Activated CD4-positive, CD25-positive, alpha-beta regulatory T cell treated with anti-CD3 and anti-CD28 coated beads, Interleukin-2, amount 50 U/mL, for 72 hours (primary cell): ENCODE data around the gene ITPK1.

Source experiments
- DNase-seq: peaks from one replicate; pipeline ENCODE4 v3.0.0; 2021

Gene ITPK1

DNA sequence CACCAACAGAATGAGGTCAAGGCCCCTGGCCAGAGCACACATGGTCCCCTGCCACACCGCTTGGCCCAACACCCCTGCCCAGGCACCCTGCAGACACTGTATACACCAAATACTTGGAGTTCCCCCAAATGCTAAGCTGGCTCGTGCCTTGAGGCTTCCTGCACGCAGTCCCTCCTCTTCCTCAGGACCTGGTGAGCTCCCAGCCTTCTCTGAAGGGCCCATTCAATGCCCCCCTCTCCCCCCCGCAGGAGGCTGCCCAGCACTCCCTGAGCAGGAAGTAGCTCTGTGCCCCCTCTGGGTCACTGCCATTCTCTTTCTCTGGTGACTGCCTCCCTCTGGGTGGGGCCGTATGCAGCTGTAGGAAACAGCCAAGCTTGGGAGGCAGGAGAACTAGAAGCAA lies 75.3 kb downstream of the ITPK1 start:
- no peak for DNase-seq

DNA sequence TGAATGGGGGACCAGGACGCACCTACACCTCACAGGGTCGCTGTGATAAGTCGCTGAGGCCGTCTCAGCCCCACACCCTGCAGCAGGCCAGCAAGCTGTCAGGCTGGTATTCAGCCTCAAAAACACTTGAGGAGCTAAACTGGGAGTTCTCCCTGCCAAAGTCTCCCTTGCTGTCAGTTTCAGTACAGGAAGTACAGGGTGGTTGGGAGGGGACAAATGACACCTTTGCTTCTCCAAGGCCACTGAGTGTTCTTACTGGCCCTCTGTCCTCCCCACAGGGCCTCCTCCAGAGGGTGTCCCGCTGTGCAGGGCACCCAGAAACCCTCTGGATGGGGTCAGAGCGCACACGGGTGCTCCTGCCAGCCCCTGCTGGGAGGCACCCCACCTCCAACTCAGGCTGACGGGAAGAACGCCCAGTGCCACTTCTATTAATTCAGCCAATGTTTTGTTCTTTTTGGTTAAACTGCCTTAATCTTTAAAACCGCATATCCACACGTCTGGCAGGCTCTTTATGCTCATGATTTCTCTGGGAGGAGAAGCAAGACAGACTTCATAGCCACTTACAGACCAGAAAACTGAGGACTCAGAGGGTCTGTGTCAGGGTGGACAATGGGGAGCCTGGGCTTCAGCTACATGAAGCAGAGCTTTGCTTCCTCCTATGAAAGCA lies 75.9 kb downstream of the ITPK1 start:
- no peak for DNase-seq

DNA sequence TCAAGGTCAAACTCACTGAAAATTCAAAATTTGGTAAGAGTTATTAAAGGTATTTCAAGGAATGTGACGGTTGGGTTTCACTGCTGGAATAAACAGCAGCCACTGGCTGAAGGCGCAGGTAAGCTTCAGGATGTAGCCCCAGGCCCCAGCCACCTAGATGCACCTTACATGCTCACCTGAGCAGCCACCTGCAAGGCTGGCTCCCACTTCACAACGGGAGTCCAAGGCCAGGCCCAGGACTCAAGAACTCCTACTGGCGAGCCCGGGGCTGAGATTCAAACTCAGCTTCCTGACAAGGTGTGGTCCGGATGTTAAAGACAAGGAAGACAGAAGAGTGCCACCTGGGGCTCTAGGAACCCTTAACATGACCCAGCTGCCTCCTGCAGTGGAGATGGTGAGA lies 78.4 kb downstream of the ITPK1 start:
- DNase-seq = no peak

GRCh38 chr14:93036652-93037345 lies 78.9 kb downstream of the ITPK1 start:
- DNase-seq = no peak

GRCh38 chr14:93035917-93036651 lies 79.6 kb downstream of the ITPK1 start:
- no peak for DNase-seq

GRCh38 chr14:93035585-93035916 lies 80.2 kb downstream of the ITPK1 start:
- DNase-seq = no peak

DNA sequence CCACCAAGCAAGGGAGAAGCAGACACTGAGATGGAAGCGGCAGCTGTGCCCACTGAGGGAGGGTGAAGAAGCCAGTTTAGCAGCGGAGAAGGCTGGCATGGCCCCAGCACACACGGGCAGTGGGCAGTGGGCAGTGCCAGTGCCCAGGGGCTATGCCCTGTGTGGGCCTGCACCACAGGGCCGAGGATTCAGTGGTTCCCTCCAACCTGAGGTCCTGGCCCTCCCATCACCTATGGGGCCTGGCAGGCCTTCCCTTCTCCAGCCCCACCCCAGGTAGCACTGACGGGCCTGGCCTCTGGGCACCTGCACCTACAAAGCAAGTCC lies 81.1 kb downstream of the ITPK1 start:
- no peak for DNase-seq

DNA sequence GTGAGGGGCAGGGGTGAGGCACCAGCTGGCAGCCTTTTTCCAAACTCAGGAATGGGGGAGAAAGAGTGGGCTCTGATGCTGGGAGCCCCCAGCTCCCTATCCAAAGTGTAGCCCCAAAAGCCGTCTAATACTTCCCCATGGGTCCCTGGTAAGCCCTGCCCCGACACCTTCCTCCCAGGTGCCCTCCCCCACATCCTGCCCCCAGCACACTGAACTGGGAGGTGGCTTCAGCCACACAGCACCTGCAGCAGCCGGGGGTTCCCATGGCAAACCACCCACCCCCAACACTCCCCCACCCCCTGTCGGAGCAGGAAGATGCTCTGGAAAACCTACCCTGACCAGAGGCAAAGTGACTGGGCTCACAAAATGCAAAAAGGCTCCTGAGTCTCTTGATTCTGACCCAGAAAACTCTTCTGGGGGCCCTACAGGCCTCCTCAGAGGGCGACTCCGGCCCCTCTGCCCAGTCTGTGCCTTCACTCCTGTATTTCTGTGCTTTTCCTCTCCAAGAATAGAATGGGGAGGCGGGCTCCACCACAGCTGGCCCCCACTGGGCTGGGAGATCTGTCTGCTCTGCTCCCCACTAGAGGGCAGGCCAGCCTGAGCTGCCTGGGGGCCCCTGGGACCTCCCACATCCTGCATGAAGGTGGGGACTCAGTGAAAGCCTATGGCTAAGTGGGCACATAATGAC lies 81.6 kb downstream of the ITPK1 start:
- no peak for DNase-seq

DNA sequence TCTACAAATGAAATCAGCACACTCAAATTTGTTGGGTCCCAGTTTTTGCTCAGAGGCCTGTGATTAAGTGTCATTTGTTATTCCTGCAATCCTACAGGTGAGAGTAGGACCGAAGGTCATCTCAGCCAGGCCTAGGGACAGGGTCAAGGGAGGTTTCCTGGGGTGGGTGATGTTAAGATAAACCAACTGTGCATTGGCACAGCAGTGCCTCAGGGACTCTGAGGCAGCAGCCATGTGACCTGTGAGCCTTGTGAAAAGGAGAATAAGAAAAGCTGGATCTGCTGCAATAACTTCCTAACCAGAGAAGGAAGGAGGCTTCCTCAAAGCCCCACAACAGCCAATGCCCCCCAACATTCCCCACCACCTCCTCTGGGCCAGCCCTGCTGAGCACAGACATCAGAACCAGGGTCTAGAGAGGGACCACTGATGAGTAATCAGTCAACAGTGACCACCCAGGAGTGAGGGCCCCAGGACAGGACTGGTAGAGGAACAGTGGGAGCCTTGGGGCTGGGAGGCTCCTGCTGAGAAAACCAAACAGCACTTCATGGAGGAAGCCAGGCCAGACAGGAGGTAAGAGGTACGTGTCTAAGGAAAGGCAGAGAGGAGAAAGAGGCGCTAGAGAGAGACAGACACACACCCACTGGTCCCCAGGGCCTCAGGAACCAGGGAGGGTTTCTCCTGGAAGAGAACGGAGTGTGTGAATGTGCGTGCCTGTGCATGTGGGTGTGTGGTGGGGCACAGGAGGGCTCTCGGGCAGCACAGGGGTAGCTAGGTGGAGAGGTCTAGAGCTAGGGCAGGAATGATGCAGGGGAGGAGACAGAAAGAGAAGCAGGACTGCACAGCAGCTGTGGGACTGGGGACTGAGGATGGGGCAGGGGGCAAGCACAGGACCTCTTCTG lies 82.4 kb downstream of the ITPK1 start:
- DNase-seq = no peak

- DNase-seq = no peak
These were observed 83.2 kb downstream of the ITPK1 start for GRCh38 chr14:93032421-93032936.

DNA sequence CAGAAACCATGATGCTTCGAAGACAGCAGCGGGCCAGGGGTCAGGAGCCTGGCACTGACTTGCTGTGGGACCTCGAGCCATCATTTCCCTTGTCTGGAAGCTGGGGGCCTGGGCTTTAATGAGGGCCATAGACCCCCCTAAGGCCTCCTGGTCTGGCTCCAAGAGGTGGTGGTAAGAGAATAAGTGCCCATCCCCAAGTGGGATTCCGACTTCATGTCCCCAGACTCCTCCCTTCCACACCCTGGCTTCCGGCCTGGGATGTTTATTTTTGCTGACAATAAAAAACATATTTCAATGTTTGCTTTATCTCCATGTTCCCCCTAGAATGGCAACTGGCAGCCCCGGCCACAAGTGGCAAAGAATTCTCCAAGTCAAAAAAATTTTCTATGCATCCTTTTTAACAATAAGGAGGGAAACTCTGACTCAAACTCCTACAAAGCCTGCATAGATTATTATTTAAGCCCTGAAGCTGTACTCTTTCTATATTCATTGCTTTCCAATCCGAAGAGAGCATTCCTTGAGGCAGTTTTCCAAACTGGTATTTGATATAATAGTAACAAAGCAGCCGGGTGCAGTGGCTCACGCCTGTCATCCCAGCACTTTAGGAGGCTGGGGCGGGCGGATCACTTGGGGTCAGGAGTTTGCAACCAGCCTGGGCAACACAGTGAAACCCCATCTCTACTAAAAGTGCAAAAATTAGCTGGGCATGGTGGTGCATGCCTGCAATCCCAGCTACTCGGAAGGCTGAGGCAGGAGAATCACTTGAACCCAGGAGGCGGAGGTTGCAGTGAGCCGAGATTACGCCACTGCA lies 84.0 kb downstream of the ITPK1 start:
- DNase-seq = no peak

- no peak for DNase-seq
These were observed 85.0 kb downstream of the ITPK1 start for GRCh38 chr14:93030761-93031160.

GRCh38 chr14:93029911-93030508 lies 85.7 kb downstream of the ITPK1 start:
- no peak for DNase-seq

GRCh38 chr14:93029417-93029816 lies 86.3 kb downstream of the ITPK1 start:
- no peak for DNase-seq

GRCh38 chr14:93028724-93029076 lies 87.0 kb downstream of the ITPK1 start:
- no peak for DNase-seq

GRCh38 chr14:93027810-93028723 lies 87.7 kb downstream of the ITPK1 start:
- no peak for DNase-seq

DNA sequence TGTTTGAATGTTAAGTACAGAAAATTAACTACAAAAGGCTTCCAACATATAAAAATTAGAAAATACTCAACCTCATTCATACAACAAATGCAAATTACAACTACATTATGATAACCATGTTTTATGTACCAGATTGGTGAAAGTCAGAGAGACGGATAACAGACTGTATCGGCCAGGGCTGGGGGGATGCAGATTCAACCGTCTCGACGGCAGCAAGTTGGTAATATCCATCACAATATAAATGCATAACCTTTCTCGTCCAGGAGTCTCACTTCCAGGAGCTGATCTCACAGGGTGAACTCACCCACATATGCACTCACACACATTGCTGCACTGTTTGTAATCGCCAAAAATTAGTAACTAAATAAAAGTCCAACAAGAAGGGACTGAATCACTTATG lies 89.4 kb downstream of the ITPK1 start:
- no peak for DNase-seq

DNA sequence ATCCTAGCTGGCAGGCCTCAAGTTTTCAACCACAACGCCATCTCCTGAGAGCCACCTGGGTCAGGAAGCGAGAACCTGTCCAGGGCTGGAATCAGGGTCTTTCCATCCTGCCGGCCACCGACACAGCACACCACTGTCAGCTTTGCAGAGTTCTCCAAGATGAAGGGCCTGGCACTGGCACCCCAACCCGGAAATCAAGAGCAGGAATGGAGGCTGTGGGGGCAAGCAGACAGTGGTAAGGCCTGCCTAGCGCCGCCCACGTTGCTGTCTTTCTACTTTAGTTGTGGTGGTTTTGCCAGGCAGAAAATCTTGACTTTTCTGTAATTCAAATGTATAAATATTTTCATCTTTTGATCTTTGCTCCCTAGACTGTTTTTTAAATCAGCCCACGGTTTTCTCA lies 90.7 kb downstream of the ITPK1 start:
- no peak for DNase-seq

DNA sequence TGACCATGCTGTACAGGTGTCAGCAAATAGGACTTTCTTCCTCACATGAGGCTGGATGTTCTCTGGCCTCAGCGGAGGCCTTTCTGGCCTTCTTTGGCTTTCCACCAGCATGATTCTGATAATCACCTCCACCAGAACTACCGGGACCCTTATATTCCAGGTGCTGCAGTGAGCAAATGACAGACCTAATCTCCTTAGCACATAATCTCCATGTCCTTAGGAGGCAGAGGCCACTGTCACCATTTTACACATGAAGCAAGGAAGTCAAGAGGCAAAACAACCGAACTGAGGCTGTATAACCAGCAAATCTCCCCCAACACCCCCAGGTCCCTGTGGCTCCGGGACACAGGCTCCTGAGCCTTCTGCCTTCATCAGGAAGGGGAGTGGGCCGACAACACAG lies 91.2 kb downstream of the ITPK1 start:
- no peak for DNase-seq

GRCh38 chr14:93023802-93024434 lies 91.8 kb downstream of the ITPK1 start:
- DNase-seq = no peak
